ENCODE results near the gene PACRG. TPM values are rescaled to one million over a fixed set of nuclear protein-coding genes. Genes with fewer than 3 reads are reported as not detected.

PACRG gene
- total RNA-seq, 1 donor from 2014 or later: 2.4 TPM

- Mint-ChIP-seq H3K4me1 (ENCODE audit: low read depth) (no peaks in the 10 kb centered on the region), H3K27ac (no peak overlapping the region), H3K4me3 (ENCODE audit: low read depth) (no peak overlapping the region), H3K36me3 (ENCODE audit: insufficient read depth) (no peaks in the 10 kb centered on the region), H3K27me3 (no peaks in the 10 kb centered on the region), H3K9me3 (ENCODE audit: low read depth) (no peaks in the 10 kb centered on the region)
- no peak for TF ChIP-seq CTCF (IDR thresholded peaks at IDR 0.05; ENCODE audit: unreplicated experiment)
- no peak for DNase-seq (ENCODE audit: low spot score, unreplicated experiment)
These were observed 101.4 kb downstream of the PACRG start for GRCh38 chr6:162829013-162829742.

- TF ChIP-seq CTCF (IDR thresholded peaks at IDR 0.05; ENCODE audit: unreplicated experiment): no peak
- Mint-ChIP-seq H3K4me1 (ENCODE audit: low read depth) (peaks cover 3% of the 10 kb centered on the region), H3K27me3 (no peaks in the 10 kb centered on the region), H3K4me3 (ENCODE audit: low read depth) (no peak overlapping the region), H3K36me3 (ENCODE audit: insufficient read depth) (no peaks in the 10 kb centered on the region), H3K27ac (no peak overlapping the region), H3K9me3 (ENCODE audit: low read depth) (peaks cover 6% of the 10 kb centered on the region)
- no peak for DNase-seq (ENCODE audit: low spot score, unreplicated experiment)
These were observed 106.0 kb downstream of the PACRG start for GRCh38 chr6:162833776-162834175.

- DNase-seq (ENCODE audit: low spot score, unreplicated experiment): no peak
These were observed 118.2 kb downstream of the PACRG start for GRCh38 chr6:162845972-162846371.

GRCh38 chr6:162846723-162847122 lies 118.9 kb downstream of the PACRG start:
- no peak for DNase-seq (ENCODE audit: low spot score, unreplicated experiment)
- Mint-ChIP-seq H3K4me1 (ENCODE audit: low read depth) (no peaks in the 10 kb centered on the region), H3K36me3 (ENCODE audit: insufficient read depth) (peaks cover 3% of the 10 kb centered on the region), H3K27me3 (peaks cover 3% of the 10 kb centered on the region), H3K27ac (no peak overlapping the region), H3K4me3 (ENCODE audit: low read depth) (no peak overlapping the region), H3K9me3 (ENCODE audit: low read depth) (peaks cover 4% of the 10 kb centered on the region)
- TF ChIP-seq CTCF (IDR thresholded peaks at IDR 0.05; ENCODE audit: unreplicated experiment): no peak

More at GRCh38 chr6:162845972-162846371, 118.2 kb downstream of the PACRG start:
- Mint-ChIP-seq H3K27ac (no peak overlapping the region), H3K4me3 (ENCODE audit: low read depth) (no peak overlapping the region), H3K4me1 (ENCODE audit: low read depth) (no peaks in the 10 kb centered on the region), H3K36me3 (ENCODE audit: insufficient read depth) (peaks cover 3% of the 10 kb centered on the region), H3K9me3 (ENCODE audit: low read depth) (peaks cover 4% of the 10 kb centered on the region), H3K27me3 (no peaks in the 10 kb centered on the region)
- no peak for TF ChIP-seq CTCF (IDR thresholded peaks at IDR 0.05; ENCODE audit: unreplicated experiment)

- no peak overlapping the region for H3K27ac Mint-ChIP-seq
- peaks cover 3% of the 10 kb centered on the region for H3K9me3 Mint-ChIP-seq (ENCODE audit: low read depth)
- DNase-seq (ENCODE audit: low spot score, unreplicated experiment): no peak
- TF ChIP-seq CTCF (IDR thresholded peaks at IDR 0.05; ENCODE audit: unreplicated experiment): no peak
- peaks cover 3% of the 10 kb centered on the region for H3K27me3 Mint-ChIP-seq
- H3K4me1 Mint-ChIP-seq (ENCODE audit: low read depth): peaks cover 12% of the 10 kb centered on the region
- peaks cover 2% of the 10 kb centered on the region for H3K36me3 Mint-ChIP-seq (ENCODE audit: insufficient read depth)
- no peak overlapping the region for H3K4me3 Mint-ChIP-seq (ENCODE audit: low read depth)
These were observed 121.5 kb downstream of the PACRG start for GRCh38 chr6:162849269-162849668.

All from progenitor cell of endocrine pancreas (in vitro differentiated cells).